Measurements from ENCODE around the gene KMT2E.

The KMT2E gene

DNA sequence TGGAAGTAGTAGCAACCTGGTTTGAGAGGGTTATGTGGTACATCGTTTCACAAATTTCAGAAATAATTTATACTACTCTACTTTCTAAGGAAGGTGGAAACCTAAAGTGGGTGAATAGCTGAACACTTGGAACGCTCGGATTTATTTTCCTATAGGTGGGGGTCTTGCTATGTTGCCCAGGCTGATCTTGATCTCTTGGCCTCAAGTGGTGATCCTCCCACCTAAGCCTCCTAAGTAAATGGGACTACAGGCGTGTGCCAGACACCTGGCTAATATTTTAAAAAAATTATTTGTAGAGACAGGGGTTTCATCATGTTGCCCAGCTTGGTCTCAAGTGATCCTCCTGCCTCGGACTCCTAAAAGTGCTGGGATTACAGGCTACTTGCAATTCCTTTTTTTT is 6.7 kb upstream of the KMT2E start:
- no peak for DNase-seq (ENCODE audit: low read depth)

DNA sequence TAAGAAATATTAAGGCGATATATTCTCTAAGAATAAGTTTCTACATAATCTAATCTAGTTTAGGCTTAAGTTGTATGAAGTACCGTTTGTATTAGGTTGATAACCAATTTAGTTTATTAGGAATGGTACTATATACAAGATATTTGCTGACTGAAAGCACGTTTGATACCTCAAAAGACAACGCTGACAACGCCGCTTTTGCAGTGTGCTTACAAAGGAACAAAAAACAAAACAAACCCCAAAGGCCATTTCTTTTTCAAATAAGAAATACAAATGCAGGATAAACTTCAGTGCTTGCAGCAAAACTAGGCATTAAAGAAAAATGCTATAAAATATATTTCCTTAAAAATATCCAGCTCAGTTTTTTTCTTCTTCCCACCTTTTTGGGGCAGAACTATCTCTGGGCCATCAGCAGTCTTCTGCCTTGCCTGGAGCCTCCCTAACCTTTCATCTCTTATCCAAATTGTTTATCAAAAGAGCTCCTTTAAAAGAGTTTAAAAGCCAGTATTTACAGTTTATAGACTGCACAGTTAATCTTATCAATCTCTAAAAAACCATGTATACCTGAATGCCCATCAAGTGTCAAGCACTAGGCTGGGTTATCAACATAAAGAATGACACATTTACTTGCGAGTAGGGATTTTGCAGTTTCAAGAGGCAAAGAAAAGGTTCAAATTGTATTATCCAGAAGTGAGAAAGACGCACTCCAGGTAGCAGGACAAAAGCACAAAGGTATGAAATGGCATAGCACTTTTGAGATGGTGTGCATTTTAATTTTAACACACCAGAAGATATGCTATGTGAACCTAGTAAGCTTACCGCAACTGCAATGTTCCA is 4.1 kb upstream of the KMT2E start:
- DNase-seq (ENCODE audit: low read depth), result no peak

DNA sequence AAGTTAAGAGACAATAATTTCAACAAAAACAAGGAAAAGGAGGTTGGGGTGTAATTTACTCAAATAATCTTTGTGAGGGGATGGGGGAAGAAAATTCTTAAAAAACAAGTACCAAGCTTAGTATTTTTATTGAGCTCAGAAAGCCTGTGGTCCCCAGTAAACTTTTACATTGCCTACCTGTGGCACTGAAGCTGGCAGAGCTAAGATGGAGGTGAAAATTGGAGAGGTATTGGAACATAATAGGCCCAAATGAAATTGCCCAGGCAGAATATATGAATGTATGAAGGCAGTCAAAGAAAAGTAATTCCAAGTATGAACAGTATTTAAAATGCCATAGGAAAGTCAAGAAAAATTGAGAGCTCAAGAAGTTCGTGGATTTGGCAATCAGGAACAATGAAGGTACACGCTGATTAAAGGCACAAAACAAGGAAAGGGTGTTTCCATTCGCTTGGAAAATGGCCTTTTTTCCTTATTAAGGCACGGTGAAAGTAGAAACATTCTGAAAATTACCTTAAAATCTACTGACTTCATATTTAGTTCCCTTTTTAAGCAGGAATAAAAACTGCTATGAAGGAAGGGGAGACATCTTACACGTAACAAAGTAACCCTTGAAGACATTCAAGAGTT is 3.4 kb upstream of the KMT2E start:
- no peak for DNase-seq (ENCODE audit: low read depth)

GRCh38 chr7:105011141-105011830 is 2.7 kb upstream of the KMT2E start:
- no peak for DNase-seq (ENCODE audit: low read depth)

GRCh38 chr7:105011831-105012502 is 2.0 kb upstream of the KMT2E start:
- DNase-seq (ENCODE audit: low read depth), result no peak

DNA sequence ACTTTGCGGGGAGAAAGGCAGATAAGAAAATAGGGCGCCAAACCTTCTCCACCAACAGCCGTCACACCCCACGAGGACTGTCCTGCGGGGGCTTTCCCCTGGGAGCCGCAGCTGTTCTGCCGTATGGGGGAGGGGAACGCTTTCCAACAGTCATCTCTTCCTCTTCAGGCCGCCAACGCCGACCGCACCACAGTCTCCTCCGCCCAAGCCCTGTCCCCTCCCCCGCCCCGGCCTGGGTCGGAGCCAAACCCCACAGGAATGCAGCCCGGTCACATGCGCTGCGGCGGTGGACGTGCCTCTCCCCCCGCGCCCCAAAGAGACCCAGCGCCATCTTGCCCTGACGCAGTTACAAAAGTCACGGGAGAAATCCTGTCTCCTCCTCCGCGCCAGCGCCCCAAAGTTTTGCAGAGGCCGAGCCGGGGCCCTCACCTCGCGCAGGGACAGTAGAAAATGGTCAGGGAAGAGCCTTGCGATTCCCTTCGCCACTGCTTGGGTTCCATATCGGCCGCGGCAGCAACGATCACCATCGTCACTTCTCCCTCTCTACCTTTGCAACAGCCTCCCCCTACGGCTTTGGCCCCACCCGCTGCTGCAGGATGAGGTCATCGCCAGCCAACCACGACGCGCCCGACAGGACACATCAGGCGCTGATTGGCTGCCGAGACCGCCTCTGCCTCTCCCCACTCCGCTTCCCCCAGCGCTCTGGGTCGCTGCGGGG is 1.3 kb upstream of the KMT2E start:
- DNase-seq (ENCODE audit: low read depth), result peak; percentile 97

GRCh38 chr7:105013221-105013815 is 687 bp upstream of the KMT2E start:
- peak; percentile 91 for DNase-seq (ENCODE audit: low read depth)

- DNase-seq (ENCODE audit: low read depth), result no peak
Observed at GRCh38 chr7:105014693-105015389, 836 bp downstream of the KMT2E start.

GRCh38 chr7:105015390-105015965 is 1.5 kb downstream of the KMT2E start:
- no peak for DNase-seq (ENCODE audit: low read depth)

DNA sequence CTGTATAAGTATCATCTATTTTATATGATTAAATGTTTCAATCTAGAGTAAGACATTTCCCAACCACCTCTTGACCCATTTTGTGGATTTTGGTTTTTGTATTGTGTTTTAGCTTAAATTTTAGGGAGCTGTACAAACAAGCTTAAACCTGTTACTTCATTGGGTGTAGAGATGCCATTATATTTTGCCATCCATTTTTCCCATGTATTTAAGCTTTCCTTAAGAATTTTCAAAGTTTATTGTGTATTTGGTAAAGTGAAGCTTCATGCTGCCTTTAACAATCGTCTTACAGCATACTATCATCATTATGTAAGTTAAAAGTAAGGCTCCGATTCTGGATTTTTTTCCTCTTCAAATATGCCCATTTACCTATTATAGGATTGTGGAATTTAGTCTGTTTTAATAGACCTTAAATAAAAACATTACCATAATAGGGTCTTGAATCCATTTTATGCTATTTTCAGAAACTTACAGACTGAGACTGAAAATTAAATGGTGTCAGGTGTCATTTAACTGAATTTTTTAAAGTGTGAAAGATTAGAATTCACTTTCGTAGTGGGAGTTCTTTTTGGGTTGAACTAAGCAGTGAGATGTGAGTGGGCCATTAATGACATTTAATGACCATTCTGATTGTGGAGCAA is 2.2 kb downstream of the KMT2E start:
- DNase-seq (ENCODE audit: low read depth), result no peak

- no peak for DNase-seq (ENCODE audit: low read depth)
Observed at GRCh38 chr7:105016709-105017656, 3.0 kb downstream of the KMT2E start.

- DNase-seq (ENCODE audit: low read depth), result no peak
Observed at GRCh38 chr7:105017657-105018365, 3.8 kb downstream of the KMT2E start.

GRCh38 chr7:105019269-105019668 is 5.3 kb downstream of the KMT2E start:
- no peak for DNase-seq (ENCODE audit: low read depth)

DNA sequence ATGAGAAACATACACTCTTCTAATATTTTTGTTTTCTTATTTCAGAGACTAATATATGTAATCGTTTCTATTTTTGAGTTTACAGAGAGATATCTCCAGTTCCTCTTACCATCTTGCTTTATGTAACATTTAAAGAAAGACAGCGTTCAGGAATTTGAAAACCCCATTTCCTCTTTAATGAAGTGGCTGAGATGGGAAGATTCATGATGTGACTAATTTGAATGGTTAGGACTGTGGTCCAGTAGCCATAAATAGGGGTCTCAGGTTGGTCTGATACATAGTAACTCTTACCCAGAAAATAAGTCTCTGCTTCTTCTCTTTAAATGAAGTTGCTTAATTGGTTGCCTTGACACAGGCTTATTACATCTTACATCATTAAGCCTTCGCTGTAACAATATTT is 6.9 kb downstream of the KMT2E start:
- DNase-seq (ENCODE audit: low read depth), result no peak

- no peak for DNase-seq (ENCODE audit: low read depth)
Observed at GRCh38 chr7:105021352-105021751, 7.3 kb downstream of the KMT2E start.

GRCh38 chr7:105021967-105022366 is 8.0 kb downstream of the KMT2E start:
- no peak for DNase-seq (ENCODE audit: low read depth)

- DNase-seq (ENCODE audit: low read depth), result no peak
Observed at GRCh38 chr7:105022458-105022857, 8.5 kb downstream of the KMT2E start.

DNA sequence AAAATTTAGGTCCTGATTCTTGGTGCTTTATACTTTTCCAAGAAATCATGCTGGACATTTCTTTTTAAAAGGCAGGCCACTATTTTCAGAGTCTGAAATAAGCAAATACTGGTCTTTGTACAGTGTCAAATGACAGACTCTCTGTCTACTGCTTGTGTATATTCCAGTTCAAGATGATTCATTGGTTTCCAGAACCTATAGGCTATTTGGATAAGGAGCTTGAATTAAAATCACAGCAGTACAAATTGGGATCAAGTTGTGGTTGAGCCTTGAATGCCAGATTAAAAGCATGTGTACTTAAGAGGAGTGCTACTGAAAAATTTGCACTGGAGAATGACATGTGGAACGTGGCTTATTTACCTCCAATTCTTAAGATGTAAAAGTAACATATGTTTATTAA is 10.7 kb downstream of the KMT2E start:
- DNase-seq (ENCODE audit: low read depth), result no peak

Data from GM04504 (cell line).